AML-193 (cell line): ENCODE results near the gene NLK.
"Not testable (repeated sequence)": the region's sequence is repeated elsewhere in the genome, so short reads cannot be mapped to it uniquely, and the experiment has no call there.

ENCODE experiments used
- DNase-seq, 2 experiments: peaks; one replicate each; lab custom pipeline; 2025; lab: John Stamatoyannopoulos, UW

The NLK gene

DNA sequence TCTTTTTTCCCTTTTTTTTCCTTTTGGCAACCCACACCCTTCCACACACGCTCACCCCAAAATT is at the start of gene NLK:
Gene NLK, plus strand, starts transcription at position 21 of the 64 bp plus-strand sequence. CDS start 197 bp downstream, outside the sequence.
- no peak for DNase-seq

DNA sequence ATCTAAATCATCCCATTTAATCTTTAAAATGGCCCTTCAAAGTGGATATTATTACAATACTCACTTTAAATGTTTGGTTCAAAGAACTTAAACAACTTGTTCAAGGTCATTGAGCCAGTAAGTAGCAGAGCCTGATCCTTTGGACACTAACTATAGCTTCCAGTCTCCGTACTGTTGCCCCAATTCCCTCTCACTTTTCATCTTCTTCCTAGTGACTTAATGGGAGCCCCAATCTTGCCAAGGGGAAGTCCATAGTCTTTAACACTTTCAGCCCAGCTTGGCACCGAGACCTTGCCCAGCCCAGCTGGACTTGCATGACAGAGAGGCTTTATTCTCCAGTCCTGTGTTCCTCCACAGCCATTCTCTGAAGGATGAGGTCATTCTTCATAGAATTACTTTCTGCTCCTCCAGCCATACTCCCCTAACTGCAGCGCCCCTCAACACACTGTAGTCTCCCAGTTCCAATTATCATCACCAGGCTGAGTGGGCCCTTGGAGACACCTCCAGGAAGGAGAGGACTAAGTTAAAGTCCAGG is 49.2 kb upstream of the NLK start:
- no peak for DNase-seq

DNA sequence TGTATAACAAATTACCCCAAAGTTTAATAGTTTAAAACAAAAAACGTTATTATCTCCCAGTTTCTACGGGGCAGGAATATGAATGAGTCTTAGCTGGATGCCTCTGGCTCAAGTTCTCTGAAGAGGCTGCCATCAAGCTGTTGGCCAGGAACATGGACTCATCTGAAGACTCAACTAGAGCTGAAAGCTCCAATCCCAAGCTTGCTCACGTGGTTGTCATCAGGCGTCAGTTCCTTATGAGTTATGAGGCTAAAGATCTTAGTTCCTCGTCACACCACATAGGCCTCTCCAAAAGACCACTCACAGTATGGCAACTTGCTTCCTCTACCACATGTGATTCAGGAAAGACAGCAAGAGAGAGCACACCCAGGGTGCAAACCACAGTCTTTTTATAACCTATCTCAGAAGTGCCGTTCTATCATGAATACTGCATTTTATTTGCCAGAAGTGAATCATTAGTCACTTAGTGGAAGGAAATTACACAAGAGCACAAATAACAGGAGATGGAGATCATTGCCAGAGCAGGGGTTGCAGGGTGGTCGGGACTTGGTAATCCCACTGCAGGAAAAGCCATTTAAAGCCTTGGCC is 48.7 kb upstream of the NLK start:
- DNase-seq = no peak

DNA sequence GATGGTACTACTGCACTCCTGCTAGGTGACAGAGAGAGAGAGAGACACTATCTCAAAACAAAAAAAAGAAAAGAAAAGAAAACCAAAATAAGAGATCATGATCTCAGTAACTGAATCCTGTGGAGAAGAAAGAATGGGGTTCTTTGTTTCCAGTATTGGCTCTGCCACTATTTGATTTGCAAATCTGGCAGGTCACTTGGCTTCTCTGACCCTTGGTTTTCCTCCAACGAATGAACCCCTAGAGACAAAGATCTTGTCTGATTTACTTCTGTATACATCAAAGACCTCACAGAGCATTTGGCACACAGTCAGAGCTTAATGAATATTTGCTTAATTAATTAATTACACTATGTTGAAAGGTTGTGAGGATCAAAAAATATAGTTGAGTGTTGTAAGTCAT is 47.9 kb upstream of the NLK start:
- DNase-seq = no peak

DNA sequence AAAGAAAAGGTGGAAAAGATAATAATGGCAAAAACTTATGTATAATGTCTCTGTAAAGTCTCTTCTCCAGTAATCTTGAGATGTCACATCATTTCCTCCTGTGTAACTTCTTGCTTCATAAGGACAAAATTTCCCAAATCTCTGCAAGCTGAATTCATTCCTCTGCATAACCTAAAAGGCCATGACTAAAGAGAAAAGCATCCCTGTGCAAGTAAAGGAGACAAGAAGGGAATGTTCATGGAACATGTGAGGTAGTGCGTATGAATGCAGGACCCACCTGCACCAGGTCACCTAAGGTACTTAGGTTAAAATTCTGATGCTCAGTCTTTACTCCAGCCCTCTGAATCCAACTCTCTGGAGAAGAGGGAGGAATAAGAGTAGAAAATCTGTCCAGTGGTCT is 46.9 kb upstream of the NLK start:
- no peak for DNase-seq

DNA sequence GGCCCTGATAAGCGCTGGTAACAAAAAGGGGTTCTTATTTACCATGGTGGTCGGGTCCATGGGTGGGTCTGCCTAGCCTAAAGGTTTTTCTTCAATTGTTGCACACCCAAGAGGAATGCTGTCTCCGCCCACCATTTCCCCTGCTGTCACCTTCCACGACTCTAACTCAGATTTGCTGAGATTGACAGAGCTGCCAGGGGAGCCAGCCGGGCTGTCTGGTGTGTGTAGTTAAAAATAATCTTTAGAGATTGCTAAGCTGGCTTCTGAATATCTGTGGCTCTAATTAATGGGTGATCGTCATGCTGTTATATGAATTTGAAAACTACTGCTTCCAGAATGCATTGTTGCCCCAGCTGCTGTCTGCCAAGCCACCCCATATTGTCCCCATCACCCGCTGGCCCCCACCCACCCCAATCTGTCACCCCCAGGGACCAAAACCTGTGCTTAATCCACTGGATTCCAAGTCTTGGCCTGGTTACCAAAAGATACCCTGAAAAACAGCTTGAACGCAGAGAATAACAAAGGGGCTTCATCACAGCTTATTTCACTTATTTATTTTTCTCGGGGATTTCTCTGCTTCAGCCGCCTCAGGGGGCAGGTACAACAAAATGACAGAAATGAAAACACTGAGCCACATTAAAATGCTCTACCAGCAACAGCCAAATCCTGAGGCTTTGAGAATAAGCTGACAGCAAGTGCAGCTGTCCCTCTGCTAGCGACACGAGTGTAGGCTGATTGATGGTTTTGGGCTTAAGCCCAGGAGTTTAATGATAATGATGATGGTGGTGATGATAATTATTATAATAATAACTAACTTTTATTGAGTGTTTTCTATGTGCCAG is 46.1 kb upstream of the NLK start:
- DNase-seq = no peak

DNA sequence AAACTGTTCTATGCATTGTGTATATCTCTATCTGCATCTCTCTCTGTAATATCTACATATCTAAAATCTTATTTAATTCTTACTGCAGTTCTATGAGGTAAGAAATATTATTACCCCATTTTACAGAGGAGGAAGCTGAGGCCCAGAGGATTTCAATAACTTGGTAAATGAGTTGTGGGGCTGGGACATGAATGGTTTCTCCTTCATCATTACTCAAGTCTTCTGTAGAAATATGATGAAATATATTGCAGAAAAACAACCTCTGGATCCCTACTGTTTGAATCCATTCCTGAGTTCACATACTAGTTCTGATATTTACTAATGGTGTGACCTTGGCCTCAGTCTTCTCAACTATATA is 45.5 kb upstream of the NLK start:
- no peak for DNase-seq

DNA sequence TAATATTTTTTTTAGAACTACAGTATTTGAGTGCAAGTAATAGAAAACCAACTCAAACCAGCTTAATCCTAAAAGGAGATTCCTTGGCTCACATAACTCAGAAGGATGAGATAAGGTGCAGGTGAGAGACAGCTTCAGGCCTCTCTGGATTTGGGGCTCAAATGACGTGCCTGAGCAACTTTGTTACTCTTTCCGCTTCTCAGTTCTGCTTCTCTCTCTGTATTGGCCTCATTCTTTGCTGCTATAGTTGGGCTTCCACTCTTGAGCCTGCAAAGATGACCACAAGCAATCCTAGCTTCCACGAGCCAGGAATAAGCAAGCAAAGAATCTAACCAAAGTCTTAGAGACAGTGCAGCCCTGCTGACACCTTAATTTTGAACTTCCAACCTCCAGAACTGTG is 45.0 kb upstream of the NLK start:
- DNase-seq = no peak

DNA sequence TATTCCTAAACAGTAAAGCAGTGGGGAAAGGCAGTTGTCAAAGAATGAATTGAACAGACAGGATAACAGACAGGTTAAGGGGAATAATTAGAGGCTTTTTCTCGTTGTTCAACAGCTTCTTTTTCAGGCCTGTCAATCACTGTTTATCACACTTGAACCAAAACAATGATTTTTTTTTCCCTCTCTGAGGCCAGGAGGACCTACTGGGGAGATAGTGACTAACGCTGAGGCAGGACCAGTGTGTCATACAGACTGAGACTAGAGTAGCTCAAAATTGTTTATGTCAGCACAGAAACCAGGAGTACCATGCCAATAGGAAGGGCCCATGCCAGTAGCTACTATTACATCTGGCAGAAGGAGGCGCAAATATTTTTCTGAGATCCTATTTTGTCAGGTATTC is 41.3 kb upstream of the NLK start:
- DNase-seq = no peak

DNA sequence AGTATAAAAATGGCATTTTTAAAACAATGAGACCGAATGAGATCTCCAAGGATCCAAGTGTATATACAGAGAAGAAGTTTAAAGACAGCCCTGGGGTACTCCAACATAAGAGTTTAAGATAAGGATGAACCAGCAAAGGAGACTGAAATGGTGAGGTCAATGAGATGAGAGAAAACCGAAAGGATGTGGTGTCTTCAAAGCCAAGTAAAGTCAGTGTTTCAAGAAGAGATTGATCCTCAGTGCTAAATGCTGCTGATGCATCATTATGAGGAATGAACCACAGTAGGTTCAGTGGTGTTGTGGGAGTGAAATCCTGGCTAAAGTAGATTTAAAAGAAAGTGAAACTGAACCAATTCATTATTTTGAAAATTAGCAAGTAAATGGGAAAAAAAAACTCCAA is 38.1 kb upstream of the NLK start:
- DNase-seq = no peak

DNA sequence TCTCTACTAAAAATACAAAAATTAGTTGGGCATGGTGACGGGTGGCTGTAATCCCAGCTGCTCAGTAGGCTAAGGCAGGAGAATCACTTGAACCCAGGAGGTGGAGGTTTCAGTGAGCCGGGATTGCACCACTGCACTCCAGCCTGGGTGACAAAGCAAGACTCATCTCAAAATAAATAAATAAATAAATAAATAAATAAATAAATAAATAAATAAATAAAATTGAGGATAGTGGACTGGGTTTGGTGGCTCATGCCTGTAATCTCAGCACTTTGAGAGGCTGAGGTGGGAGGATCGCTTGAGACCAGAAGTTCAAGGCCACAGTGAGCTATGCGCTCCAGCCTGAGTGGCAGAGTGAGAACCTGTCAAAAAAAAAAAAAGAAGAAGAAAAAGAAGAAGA is 34.6 kb upstream of the NLK start:
- DNase-seq = not testable (repeated sequence)

DNA sequence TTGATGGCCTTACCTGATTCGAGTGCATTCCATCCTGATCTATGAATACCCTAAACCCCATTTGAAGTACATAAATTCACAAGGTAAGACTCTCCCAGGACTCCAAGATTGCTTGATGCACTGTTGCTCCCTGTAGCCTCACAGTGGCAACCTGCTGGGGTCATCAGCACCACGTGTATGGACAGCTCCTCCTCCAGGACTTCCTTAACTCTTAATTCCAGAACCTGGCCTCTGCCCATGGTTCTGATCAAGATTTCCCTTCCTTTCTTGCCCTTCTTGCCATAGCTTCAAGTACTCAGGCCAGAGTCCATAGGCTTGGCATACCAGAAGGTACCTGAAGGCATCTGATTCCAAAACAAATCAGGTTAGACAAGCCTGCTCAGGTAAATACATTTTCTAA is 34.0 kb upstream of the NLK start:
- peak; percentile 23 to 29 for DNase-seq

DNA sequence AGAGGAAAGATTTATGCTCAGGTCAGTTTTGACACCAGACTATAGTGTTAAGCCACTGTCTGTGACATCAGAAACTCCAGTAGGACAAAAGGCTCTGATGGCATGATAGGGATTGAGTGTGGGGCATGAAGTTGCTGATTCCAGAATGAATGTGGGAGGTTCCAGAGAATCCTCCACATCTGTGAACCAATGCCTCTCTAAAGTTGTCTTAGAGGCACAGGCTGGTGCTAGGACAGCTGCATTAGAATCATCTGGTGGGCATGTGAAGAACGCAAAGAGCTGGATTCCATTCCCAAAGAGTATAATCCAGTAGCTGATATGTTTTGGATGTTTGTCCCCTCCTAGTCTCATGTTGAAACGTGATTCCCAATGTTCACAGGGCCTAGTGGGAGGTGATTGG is 32.1 kb upstream of the NLK start:
- no peak for DNase-seq

DNA sequence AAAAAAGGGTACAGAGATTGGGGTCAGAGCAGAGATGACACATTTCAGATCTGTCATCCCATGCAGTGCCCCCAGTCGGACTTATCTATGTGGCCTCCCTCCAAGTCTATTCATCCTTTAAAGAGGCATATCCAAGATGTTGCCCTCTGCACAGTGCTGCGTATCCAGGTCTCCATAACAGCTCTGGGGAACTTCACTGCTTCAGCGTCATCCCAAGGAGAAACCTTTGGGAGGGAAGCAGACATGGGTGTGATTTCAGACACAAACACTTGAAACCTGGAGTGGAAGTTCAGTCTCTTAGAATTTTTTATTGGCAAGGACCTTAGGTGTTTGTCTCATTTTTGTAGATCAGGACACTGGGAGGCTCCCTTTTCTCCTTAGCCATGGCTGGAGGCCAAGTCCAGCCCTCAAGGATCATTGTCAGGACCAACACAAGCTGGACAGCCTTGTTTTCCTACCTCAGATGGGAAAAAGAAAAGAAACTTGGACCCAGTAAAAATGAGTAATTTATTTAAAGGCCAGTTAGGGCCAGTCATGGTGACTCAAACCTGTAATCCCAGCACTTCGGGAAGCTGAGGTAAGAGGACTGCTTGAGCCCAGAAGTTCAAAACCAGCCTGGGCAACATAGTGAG is 23.9 kb upstream of the NLK start:
- DNase-seq = no peak

DNA sequence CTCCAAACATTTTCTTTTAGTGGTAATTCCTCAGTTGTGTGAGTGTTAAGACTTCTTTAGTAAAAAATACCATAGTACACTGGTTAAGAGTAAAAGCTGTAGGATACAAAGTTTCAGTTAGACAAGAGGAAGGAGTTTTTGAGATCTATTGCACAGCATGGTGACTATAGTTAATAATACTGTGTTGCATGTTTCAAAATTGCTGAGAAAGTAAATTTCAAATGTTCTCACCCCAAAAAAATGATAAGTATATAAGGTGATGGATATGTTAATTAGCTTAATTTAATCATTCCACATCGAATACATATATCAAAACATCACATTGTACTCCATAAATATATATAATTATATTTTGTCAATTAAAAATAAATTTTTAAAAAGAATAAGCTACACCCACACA is 22.0 kb upstream of the NLK start:
- DNase-seq = no peak

DNA sequence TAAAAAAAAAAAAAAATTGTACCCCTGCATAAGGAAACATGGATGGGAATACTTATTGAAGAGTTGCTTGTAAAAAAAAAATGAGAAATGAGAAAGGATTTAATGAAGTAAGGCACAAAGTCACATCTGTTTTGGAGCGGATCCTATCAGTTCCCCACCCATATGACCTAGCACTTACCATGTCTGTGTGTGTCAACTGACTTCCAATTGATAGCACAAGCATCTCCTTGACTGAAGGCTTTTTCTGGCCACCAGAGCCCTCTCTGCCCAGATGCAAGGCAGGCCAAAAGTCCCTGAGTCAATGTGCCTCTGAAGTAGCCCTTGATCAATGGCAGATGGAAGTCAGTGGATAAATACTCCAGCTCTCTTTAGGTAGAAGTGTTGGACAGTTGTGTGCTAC is 13.4 kb upstream of the NLK start:
- no peak for DNase-seq

DNA sequence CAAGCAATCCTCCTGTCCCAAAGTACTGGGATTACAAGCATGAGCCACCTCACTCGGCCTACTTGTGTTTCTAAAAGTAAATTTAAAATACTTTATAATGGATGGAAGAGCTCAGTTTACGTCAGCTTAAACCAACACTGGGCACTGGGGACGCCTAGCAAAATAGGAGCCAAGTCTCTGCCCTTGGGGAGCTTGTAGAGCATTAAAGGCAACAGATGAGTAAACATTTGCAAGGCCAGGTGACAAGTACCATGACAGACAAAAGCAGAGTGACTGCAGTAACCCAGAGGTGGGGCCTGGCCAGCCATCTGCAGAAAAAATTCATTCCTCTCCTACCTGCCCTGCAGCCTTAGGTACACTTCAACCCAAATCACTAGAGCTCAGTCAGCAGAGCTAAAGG is 12.1 kb upstream of the NLK start:
- DNase-seq = no peak

DNA sequence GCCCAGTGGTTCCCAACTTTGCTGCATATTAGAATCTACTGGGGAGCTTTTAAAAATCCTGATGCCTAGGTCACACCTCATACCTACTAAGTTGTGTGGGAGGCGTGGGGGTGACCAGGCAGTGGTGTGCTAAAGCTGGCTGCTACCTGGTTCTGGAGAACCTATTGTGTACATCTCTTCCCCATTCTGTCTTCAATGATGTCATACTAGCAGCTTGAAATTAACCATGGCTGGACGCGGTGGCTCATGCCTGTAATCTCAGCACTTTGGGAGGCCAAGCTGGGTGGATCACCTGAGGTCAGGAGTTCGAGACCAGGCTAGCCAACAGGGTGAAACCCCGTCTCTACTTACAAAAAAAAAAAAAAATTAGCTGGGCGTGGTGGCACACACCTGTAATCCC is 11.3 kb upstream of the NLK start:
- no peak for DNase-seq

DNA sequence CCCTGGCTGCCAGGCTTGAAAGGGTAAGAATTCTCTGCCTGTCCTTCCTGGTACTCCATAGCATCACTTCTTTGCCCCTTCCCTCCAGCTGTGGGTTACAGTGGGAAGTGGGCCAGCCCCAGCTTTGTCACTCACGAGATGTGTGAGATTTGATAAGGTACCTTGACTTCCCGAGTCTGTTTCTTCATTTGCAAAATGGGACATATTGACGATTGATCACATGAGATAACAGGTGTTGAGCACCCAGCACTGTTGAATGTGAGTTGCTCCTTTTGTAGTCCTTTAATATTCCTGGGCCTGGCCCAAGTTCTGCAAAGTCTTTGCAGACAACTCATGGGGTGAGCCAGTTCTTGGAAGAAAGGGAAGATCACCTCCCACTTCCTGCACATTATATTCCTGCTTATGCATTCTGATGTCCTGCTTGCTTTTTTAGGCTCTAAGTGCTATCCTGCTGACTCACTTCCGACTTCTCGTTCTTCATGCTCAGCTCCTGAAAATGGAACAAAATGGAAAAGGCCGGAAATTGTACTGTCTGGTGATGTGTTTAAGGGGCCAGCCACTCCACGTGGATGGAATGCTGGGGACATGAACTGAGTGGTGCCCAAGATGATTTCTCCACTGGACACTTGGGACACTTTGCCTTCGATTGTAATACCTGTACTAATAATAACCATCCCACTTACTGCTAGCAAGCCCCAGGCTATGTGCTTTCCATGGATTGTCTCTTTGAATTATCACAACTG is 8.3 kb upstream of the NLK start:
- DNase-seq = no peak

DNA sequence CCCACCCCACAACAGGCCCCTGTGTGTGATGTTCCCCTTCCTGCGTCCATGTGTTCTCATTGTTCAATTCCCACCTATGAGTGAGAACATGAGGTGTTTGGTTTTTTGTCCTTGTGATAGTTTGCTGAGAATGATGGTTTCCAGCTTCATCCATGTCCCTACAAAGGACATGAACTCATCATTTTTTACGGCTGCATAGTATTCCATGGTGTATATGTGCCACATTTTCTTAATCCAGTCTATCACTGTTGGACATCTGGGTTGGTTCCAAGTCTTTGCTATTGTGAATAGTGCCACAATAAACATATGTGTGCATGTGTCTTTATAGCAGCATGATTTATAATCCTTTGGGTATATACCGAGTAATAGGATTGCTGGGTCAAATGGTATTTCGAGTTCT is 7.0 kb upstream of the NLK start:
- not testable (repeated sequence) for DNase-seq

DNA sequence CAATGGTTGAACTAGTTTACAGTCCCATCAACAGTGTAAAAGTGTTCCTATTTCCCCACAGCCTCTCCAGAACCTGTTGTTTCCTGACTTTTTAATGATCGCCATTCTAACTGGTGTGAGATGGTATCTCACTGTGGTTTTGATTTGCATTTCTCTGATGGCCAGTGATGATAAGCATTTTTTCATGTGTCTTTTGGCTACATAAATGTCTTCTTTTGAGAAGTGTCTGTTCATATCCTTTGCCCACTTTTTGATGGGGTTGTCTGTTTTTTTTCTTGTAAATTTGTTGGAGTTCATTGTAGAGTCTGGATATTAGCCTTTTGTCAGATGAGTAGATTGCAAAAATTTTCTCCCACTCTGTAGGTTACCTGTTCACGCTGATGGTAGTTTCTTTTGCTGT is 6.6 kb upstream of the NLK start:
- DNase-seq = not testable (repeated sequence)

DNA sequence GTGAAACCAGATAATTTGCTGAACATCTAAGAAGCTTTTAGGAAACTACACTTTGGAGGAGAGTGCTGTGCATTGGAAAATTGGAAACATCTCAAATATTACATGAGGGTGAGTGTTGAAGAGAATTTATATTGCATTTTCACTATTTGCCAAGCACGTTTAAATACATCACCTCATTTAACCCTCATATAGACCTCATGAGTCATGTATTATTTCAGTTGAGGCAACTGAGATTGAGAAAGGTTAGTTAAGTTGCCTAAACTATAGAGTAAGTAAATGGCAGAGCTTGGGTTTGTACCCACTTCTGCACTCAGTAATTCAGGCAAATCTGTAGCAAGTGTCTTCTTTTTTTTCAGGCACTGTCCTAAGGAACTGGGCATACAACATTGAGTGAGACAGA is 3.7 kb upstream of the NLK start:
- DNase-seq = no peak

DNA sequence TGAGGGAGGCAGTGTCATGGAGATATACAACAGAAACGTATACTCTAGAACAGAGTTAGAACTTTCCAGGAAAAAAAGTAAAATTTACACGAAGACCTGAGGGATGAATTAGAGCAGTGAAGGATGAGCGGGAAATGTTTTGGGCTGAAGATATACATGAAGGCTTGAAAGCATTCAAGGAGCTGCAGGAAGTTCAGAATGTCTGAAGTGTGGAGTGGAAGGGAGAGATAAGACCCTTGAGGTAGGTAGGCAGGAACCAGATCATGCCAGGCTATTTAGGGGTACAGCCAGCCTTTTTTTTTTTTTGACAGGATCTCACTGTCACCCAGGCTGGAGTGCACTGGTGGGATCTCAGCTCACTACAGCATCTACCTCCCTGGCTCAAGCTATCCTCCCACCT is 3.2 kb upstream of the NLK start:
- no peak for DNase-seq
